NB4 (cell line): ENCODE data around the gene TRUB2.

Experiments used
- CTCF ChIP-seq: IDR thresholded peaks from one replicate; pipeline ENCODE4 v1.5.1; 2012; ENCODE audit warnings: low read depth, low read length
- MYC ChIP-seq: IDR thresholded peaks from 2 replicates; pipeline ENCODE4 v1.6.1; 2011; ENCODE audit warnings: low read depth, low read length
- POLR2A ChIP-seq: IDR thresholded peaks from 2 replicates; pipeline ENCODE4 v1.6.1; 2011; ENCODE audit warnings: mild to moderate bottlenecking; ENCODE audit not compliant: insufficient read length; ENCODE audit errors: extremely low read depth

DNA sequence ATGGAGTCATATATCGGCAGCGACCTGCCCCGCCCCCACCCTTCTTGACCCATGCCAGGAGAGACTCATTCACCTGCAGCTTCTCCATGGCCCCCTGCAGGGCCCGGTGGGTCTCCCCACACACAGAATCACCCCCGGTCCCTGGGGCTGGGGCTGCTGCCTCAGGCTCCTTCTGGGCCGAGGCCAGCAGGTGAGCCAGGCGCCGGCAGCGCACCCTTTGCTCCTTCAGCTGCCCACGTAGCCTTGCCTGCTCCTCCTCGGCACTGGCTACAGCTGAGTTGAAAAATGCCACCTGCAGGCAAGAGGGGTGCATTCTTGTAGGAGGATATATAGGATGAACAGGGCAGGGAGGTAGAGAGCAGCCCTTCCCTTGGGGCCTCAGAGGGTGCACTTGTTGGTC is 64.3 kb downstream of the TRUB2 start:
- TF ChIP-seq POLR2A (no peak), CTCF (no peak), MYC (no peak)
